Body of pancreas (tissue), 4 donors: ENCODE measurements around the gene SELENOP.

Experiments used
- POLR2A ChIP-seq, 3 donors: fragments of 450-650 bp; IDR thresholded peaks; one replicate each; pipeline ENCODE4 v1.6.1; 2016; ENCODE audit warnings: antibody characterized with exemption in 3 of 3, mild to moderate bottlenecking in 2 of 3
- TF ChIP-seq, protein P1 (sequence below), 7 experiments: fragments of 450-650 bp in 4 of 7; fragments of 200-600 bp in 3 of 7; sonication (generic) in 3 of 7; IDR thresholded peaks; one replicate each; pipeline ENCODE4 v1.5.1; 2016 to 2019; ENCODE audit warnings: antibody characterized with exemption in 7 of 7

GRCh38 chr5:42806701-42807262 is 4.9 kb downstream of the SELENOP start:
- no peak for TF ChIP-seq POLR2A (IDR thresholded peaks at IDR 0.05)
- TF ChIP-seq, protein P1, sequence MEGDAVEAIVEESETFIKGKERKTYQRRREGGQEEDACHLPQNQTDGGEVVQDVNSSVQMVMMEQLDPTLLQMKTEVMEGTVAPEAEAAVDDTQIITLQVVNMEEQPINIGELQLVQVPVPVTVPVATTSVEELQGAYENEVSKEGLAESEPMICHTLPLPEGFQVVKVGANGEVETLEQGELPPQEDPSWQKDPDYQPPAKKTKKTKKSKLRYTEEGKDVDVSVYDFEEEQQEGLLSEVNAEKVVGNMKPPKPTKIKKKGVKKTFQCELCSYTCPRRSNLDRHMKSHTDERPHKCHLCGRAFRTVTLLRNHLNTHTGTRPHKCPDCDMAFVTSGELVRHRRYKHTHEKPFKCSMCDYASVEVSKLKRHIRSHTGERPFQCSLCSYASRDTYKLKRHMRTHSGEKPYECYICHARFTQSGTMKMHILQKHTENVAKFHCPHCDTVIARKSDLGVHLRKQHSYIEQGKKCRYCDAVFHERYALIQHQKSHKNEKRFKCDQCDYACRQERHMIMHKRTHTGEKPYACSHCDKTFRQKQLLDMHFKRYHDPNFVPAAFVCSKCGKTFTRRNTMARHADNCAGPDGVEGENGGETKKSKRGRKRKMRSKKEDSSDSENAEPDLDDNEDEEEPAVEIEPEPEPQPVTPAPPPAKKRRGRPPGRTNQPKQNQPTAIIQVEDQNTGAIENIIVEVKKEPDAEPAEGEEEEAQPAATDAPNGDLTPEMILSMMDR (IDR thresholded peaks at IDR 0.05): no peak
